Fibroblast of skin of left biceps (primary cell): ENCODE results near the gene PCDH9.

ENCODE experiments used
- DNase-seq, 2 experiments: peaks; one replicate each; pipeline ENCODE4 v3.0.0-alpha.2; 2013; ENCODE audit warnings: low read depth in 2 of 2

Gene PCDH9

DNA sequence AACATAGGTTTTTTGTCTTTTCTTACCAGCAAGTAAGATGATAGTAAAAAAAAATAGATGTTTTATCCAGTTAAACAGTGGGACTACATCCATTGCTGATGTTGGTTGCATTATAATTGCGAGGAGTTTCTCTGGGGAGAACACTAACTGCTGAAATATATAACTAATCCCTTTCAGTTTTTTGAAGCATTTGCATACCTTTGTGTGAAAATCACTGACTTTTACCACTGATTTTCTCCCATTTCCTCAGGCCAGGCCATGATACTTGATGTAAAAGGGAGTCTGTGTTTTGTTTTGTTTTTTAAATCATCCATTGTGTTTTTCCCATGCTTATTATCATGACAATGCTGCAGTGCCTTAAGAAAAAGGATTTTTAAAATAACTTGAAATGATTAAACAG is 699.5 kb downstream of the PCDH9 start:
- DNase-seq, result no peak

- DNase-seq, result no peak
These were observed 700.0 kb downstream of the PCDH9 start for GRCh38 chr13:66530158-66530557.

DNA sequence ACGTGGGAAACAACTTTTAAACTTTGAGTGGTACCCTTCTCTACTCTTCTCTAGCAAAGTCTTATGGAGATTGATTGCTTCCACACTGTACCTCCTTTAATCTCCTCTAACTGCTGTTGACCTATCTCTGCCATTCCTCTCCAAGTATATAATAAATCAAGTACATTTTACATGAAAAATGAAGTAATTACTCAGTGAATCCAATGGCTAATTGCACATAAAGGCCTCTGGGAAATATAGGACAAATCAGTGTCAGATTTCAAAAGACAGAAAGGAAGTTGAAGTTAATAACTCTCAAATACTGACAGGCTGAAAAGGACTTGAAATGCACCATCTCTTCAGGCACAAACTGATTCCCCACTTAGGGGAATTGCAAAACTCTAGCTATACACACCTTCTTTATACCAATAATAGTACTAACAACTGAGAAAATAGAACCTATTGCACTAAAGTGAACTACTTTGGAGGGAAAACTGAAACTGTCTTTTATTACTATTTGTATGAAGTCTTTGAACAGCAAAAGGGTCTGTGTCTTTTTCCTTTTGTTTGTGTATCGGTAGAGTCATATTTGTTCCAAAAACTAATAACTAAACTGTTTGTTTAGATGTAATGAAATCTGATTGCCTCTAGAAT is 701.1 kb downstream of the PCDH9 start:
- DNase-seq, result no peak

GRCh38 chr13:66528180-66528579 is 702.0 kb downstream of the PCDH9 start:
- no peak for DNase-seq

- DNase-seq, result peak; percentile 69 to 71
These were observed 709.4 kb downstream of the PCDH9 start for GRCh38 chr13:66520511-66521355.

DNA sequence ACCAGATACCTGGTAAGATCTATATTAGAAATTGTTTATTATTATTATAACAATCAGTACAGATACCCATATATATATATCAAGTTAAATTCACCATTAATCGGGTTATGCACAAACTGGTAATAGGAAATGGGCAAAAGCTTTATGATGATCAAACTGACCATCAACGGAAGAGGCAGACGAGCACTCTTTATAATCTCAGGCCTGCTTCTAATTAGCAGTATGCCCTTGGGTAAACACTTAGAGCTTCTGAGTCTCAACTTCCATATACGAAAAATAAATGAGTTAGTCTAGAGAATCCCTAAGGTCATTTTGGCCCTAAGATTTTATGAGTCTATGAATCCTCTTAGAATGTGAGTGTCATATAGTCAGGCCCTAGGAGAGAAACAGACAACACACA is 710.9 kb downstream of the PCDH9 start:
- DNase-seq, result no peak

DNA sequence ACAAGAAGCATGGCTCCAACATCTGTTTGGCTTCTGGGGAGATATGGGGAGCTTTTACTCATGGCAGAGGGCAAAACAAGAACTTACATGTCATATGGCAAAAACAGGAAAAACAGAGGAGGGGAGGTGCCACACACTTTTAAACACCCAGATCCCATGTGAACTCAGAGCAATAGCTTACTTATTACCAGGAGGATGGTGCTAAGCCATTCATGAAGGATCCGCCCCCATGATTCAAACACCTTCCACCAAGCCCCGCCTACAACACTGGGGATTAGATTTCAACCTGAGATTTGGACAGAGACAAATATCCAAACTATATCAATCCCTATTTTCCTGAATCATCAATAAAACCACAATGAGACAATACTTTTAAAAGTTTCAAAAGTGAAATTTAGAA is 712.1 kb downstream of the PCDH9 start:
- DNase-seq, result no peak

- DNase-seq, result peak; percentile 28 to 33
These were observed 716.4 kb downstream of the PCDH9 start for GRCh38 chr13:66513728-66514127.

DNA sequence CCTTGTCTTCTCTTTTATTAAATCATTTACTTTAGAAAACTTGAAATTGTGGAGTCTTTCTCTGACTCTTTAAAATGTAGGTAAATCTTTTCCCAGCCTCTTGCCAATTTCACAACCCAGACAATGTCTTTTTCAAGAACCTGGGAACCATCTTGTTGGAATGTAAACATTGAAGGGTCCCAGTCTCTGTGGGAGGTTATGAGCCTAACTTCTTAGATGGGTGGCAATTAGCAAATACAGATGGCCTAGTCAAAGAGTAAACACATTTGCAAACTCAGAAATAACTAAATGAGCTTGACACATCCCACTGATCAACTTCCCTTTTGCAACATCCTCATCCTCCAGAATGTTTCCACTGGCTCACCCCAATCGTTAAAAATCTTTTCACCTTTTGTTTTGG is 721.0 kb downstream of the PCDH9 start:
- no peak for DNase-seq

- no peak for DNase-seq
These were observed 721.8 kb downstream of the PCDH9 start for GRCh38 chr13:66508153-66508909.

DNA sequence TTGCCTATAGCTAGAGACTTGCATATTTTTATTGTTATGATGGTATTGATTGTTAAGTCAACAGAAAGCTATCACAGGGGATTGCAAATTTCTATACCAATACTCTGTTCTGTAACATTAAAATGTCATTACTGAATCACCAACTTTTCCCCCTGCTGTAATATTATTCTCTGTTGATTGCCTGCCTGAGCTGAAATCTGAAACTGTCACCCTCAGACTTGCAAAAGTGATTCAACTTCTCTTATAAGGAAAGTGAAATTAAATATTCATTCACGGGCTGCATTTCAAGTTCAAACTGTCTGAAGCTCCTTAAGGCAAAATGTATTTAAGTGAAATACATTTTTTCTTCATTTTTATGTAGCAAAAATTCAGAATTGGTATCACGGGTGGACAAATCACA is 723.2 kb downstream of the PCDH9 start:
- no peak for DNase-seq

DNA sequence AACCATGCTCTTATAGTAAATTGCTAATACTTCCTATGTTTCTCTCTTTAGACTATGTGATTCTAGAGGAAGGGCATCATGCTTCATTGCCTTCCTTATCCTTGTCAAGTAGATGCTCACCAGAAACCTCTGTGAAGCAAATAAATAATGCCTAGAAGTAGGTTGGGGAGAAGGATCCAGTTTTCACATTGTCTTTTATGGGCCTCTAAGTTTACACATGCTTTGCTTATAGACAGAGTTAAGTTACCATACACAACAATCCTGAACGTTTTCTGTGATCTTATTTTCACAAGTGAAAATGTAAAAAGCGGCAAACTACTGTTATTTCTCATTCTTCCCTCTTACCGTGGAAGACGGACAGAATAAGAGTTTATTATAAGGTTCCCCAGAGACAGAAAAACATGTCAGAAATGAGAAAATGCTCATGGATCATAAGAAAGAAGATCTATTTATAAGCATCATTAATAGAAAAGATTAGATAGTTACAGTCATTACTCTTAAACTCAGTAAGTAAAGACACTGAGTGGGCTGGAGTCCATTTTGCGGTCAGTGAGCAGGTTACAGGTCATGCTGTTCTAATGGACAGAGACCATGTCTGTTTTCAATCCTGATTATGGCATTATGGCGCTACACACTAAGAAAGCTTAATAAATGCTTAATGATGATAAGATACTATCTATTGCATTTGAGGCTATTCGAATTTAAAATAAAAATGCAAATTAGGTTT is 723.9 kb downstream of the PCDH9 start:
- no peak for DNase-seq

DNA sequence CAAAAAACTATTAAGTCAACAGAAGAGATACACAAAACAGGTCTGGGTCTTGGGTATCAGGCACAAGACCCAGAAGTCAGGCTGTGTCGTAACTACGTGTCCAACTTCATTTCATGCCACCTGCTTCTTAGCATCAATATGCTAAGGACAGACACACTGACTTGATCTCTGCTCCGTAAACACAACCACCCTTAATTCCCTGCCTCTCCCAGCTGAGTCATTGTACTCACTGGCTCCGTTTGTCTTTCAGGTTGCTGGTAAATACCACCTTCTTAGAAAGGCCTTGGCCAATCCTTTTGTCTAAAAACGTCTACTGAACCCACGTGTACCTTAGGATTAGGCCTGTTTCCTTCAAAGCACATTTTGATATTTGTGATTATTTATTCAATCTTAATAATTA is 726.2 kb downstream of the PCDH9 start:
- DNase-seq, result no peak

DNA sequence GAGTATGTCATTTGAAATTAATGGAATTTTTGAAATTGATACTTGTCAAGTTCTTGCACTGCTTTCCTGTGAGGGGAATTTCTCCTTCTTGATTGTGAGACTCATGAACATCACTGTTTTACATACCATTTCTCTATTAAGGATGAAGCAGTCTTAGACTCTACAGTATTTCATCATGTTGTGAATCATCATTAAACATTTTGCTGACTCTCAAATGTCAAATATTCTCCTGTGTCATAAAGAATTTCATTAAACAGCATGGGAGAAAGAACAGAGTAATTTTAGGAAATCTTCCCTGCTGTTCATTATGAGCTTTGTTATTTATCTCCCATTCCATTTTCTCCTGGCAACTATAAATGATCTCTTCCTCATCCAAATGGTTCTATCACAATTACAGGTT is 729.0 kb downstream of the PCDH9 start:
- DNase-seq, result peak; percentile 50 to 62

DNA sequence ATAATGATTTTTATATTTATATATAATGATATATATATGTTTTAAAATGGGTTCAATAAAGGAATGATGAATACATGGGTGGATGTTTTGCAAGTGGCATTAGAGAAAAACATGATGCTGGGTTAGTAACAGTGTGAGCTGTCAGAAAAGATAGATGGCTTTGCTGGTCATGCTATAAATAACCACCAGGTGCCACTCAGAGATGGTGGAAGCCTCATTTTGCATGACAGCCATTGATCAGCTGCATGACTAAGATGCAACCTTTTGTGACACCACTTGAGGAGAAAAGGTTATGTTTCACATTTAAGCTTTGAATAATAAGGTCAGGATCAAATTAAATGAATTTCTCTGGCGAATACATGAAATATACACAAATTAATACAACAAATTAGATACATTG is 737.7 kb downstream of the PCDH9 start:
- no peak for DNase-seq

DNA sequence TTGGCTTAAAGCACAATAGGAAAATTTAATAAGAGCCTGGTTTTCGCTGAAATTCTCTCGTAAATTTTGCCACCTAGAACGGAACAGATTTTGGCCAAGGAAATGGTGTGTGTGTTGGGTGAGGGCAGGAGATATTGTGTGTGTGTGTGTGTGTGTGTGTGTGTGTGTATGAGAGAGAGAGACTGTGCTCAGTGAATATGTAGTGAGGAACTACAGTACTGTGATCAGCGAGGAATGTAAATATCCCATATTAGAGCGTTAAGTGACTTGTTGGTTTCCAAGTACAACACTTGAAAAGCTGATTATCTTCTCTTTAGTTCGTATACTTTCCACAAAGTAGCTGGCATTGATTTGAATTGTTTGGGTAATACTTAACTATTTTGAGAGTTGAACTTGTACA is 738.9 kb downstream of the PCDH9 start:
- no peak for DNase-seq

- no peak for DNase-seq
These were observed 740.5 kb downstream of the PCDH9 start for GRCh38 chr13:66489586-66489985.

DNA sequence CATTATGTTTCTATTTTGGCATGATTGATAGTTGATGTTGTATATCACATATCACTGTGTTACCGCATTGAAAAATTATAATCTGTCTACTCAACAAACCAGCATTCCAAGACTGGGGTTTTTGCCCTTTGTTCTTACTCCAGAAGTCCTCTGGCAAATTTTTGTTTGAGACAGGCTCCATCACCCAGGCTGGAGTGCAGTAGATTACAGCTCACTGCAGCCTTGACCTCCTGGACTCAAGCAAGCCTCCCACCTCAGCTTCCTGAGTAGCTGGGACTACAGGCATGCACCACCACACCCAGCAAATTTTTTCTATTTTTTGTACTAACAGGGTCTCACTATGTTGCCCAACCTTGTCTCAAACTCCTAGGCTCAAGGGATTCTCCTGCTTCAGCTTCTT is 741.0 kb downstream of the PCDH9 start:
- no peak for DNase-seq

GRCh38 chr13:66483712-66484111 is 746.4 kb downstream of the PCDH9 start:
- DNase-seq, result no peak

DNA sequence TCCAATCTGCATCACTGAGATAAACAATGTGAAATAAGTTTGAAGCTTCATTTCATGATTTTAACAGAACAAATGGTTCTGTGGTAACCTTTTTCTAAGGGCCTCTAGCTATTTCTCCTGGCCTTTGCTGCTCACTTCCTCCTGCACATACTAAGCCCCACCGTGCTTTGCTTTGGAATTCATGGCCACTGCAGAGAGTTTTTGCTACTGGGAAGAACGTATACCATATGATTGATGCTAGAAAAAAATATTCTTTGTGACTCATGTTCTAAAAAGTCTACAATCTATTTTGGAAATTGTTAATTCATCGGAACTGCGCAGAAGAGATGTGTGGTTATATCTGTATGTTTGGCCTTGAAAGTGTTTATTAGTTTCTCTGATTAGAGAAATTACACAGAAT is 747.3 kb downstream of the PCDH9 start:
- DNase-seq, result no peak

- no peak for DNase-seq
These were observed 752.3 kb downstream of the PCDH9 start for GRCh38 chr13:66477816-66478215.

- DNase-seq, result no peak
These were observed 755.1 kb downstream of the PCDH9 start for GRCh38 chr13:66475061-66475460.
